DMS79 treated with DMSO at 0.1 percent for 48 hours (cell line): ENCODE results near the gene TOP2B.

Experiments
- DNase-seq: peaks from one replicate; lab custom pipeline; 2025; lab: John Stamatoyannopoulos, UW

Gene TOP2B

DNA sequence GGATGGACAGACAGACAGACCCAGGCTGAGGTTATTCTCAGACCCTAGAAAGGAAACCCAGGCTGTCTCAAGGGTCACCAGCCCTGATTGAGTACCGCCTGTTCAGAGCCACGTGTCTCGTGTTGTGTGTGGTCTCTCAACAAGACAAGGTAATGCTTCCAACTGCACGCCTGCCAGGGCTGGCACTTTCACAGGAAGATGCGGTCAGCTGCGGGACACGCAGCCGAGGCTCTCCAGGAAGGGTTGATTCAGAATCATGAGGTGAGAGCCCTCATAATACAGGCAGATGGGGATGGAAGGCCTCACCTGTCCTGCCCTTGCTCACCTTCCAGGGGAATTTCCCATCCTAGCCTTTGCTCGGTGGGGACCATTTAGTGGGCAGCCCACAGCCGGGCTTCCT is 81.4 kb downstream of the TOP2B start:
- no peak for DNase-seq

- DNase-seq = no peak
Measured at GRCh38 chr3:25582242-25582641, 82.5 kb downstream of the TOP2B start.

DNA sequence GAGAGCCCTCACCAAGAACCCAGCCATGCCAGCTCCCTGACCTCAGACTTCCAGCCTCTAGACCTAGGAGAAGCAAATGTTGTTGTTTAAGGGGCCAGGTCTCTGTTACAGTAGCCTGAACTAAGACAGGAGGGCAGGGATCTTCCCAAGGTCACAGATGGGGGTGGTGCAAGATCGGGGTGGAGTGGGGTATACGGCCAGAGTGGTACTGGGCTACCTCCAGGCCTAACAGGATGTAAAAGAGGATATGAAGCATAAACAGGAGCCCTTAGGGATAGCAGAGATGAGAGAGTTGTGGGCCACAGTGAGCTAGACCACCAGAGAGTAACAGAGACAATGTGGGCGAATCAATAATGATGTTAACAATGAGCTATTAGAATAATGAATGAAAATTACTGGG is 82.9 kb downstream of the TOP2B start:
- DNase-seq = no peak

DNA sequence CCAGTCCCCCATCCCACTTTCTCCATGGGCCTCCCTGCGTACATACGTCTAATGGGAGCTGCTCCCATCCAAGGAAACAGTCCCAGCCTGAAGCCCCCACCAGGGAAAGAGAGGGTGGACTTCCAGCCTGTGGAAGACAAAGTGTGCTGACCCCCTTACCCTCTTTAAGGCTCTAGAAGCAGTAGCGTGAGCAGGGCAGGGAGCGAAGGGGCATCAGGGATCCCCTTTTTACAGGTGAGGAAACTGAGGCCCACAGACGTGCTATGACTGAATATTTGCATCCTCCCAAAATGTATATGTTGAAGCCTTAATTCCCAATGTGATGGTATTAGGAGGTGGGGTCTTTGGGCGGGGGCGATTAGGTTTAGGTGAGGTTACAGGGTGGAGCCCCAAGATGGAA is 83.4 kb downstream of the TOP2B start:
- DNase-seq = no peak

- no peak for DNase-seq
Measured at GRCh38 chr3:25580534-25580933, 84.2 kb downstream of the TOP2B start.

DNA sequence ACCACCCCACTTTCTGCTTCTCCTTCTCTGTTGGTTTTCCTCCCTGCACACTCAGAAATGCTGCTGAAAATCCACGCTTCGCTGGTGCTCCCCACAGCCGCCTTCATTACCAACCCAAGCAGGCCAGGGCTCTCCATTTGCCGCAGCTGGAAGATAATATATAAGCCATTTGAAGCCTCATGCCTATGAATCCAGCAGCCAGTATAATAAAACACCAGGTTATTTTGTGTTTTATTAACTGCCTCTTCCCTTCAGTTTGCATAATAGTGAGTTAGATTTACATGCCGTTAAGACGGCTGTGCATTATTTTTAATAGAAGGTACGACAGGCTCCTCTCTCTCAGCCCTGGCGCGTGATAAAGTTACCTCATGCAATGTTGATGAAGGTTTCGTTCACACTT is 86.6 kb downstream of the TOP2B start:
- no peak for DNase-seq

GRCh38 chr3:25576831-25577454 is 87.8 kb downstream of the TOP2B start:
- no peak for DNase-seq

DNA sequence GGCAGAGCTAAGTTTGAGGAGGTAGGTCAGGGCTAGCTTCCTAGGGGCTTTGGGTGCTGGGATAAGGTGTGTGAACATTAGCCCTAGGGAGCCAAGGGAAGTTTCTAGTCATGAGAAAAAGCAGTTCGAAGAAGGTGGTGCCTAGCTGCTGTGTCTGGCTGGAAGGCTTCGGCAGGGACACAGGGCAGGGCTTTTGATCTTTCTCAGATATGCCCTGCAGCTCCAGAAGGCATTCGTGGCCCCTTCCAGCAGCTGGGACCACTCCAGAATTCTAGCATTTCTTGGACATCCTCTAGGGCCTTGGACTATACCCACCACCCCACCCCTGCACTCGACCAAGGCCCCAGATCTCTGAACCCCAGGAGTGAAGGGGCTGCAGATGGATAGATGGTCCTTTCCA is 88.6 kb downstream of the TOP2B start:
- no peak for DNase-seq

DNA sequence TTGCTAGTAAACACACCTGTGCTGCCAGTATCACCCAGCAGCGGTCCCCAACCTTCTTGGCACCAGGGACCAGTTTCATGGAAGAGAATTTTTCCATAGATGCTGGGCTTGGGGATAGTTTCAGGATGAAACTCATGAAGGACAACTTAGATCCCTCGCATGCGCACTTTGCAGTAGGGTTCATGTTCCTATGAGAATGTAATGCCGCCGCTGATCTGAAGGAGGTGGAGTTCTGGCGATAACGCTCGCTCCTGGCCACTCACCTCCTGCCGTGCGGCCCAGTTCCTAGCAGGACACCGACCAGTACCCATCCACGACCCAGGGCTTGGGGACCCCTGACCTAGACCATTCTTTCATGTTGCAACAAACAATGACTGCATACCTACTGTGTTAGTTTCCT is 89.7 kb downstream of the TOP2B start:
- DNase-seq = no peak

DNA sequence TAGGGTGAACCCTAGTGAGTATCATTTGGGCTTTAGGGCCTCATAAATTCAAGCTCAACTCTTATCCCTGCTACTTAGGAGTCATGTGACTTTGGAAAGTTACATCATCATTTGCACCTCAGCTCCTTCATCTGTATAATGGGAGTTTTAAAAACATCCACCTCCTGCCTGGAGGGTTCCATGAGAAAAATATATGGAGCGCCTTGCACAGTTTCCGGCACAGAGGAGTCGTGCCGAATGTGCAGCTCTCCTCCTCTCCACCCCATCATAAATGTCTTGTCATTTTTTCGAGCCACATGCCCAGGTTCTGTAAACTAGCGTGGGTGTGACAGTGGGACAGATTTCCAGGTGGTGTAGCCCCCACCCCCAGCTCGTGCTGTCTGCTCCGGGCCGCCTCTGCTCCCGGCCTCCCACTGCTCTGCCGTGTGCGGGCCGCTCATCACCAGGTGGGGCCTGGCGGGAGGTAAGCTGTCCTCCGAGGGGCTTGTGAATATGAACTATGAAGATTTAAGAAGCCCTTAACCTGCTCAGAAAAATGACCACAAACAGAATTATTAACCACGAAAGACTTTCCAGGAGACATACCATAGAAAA is 90.4 kb downstream of the TOP2B start:
- no peak for DNase-seq

- no peak for DNase-seq
Measured at GRCh38 chr3:25573386-25574171, 91.1 kb downstream of the TOP2B start.

DNA sequence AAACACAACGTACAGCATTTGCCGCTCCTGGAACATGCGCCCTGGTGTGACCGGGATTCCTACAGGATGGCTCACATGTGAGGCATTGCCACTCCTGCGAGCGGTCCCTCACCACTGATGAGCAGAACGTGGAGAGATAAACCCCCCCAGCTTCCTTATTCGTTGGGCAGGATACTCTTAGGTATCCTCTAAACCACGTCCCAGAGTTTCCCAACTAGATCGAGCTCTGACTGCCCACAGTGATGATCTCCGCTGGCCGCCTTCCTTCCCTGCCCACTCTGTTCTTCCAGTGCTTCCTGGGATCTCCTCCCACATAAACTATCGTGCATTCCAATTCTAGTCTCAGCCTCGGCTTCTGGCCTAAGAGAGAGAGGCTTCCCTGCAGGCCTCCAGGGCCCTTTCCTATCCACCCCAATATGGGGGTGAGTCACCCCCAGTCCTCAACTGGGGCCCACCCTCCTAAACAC is 91.8 kb downstream of the TOP2B start:
- no peak for DNase-seq

- DNase-seq = no peak
Measured at GRCh38 chr3:25572336-25572735, 92.4 kb downstream of the TOP2B start.

DNA sequence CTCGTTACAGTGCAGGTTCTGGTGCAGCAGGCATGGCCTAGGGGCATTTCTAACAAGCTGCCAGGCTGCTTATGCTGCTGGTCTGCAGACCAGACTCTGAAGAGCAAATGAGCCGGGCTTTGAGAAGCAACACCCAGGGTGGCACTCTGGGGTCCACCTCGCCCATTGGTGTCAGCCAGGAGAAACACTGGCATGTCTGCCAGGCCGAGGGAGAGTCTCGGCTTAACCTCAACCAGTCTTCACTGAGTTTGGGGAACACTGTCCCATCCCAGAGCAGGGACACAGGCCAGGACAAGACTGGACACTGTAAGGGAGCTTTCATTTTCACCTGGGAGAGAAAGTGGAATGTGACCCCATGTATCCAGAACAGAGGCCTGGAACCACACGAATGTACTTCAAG is 93.4 kb downstream of the TOP2B start:
- no peak for DNase-seq

GRCh38 chr3:25568525-25569078 is 96.1 kb downstream of the TOP2B start:
- no peak for DNase-seq

DNA sequence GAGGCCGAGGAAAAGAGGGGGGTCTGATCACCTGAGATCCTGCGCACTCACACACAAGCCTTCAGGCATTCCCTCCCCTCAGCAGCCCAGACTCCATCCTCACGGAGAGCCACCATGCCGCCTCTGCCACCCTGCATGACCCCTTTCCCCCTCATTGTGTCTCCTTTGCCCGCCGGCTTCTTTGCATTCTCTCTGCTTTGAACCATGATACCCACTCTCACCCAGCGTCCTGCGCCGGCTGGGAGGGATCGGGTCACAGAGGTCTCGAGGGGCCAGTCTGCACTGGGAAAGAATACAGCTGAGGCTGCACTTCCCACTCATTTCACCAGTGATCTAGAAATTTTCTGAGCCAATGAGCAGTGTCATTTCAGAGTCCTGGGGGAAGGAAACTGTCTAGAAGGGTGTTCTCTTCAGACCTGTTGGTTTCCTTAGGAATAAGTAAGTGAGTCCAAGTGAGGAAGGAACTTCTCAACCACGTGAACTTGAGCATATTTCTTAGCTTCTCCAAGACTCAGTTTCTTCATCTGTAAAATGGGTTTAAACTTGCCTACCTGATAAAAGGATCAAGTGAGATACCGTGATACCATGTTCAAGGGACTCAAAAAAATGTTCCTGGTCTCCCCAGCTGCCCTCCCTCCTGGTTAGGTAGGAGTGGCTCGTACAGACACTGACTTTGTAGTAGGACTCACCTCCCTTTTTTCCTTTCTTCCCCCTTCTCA is 96.7 kb downstream of the TOP2B start:
- no peak for DNase-seq

DNA sequence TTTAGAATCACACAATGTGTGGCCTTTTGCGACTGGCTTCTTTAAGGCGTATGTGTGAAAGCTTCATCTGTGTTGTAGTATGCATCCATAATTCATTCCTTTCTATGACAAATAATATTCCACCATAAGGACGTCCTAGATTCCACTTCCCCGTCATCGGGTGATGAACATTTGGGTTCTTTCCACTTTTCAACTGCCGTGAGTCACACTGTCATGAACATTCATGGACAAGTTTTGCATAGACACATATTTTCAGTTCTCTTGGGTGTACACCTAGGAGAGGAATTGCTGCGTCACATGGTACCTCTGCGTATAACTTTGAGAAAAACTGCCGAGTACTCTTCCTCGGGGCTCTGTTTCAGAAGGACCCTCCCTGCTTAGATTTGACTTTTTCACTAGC is 97.3 kb downstream of the TOP2B start:
- DNase-seq = no peak

- DNase-seq = no peak
Measured at GRCh38 chr3:25566358-25566920, 98.3 kb downstream of the TOP2B start.

DNA sequence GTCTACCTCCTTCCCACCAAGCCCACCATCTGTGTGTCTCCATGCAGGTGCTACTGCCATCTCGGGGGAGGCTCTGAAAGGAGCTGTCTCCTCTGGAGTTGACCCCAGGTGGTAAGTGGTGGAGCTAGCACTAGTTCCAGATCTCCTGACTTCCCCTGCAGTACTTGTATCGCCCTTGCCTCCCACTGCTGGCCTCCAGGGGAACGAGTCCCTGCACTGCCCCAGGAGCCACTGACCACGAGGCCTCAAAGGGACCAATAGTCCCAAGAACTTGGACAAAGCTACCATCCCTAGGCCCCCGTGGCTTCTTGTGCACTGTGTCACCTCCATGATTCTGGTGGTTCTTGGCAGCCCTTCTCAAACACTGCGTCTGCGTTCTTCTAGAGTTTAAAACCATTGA is 98.9 kb downstream of the TOP2B start:
- no peak for DNase-seq

DNA sequence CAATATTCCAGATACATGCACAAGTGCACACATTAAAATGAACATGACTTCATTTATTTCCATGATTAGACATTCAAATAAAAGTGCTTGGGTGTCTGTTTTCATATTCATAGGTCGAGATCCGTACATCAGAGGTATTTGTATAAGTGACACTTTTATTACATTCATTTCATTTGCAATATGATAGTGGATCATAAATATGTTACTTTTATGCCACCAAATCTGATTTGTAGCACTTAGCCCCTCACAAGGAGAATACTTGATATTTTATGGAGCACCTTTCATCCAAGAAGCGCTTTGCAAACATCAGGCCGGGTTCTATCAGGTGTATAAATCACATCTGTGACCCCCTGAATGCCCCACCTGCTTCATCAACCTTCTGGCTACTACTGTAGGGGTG is 100.6 kb downstream of the TOP2B start:
- DNase-seq = no peak

- DNase-seq = no peak
Measured at GRCh38 chr3:25563601-25564000, 101.1 kb downstream of the TOP2B start.

DNA sequence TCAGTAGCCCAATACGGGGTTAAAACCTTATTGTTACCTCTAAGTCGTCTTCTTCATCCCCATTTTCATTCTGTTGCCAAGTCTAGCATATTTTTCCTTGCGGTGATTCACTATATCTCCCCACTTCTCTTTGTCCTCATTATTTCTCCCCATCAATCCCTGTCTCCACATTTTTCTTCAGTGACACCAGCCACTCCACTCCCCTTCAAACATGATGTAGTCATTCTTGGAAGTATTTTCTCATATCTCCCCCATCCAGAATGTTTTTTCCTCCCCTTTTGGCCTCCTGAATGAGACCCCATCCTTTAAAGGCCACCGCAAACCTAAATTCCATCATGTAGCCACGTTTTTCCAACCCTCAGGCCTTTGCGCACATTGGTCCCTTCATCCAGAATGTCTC is 105.9 kb downstream of the TOP2B start:
- no peak for DNase-seq
